Thyroid gland (tissue), 4 donors: Measurements from ENCODE around the gene IP6K3. TPM values are rescaled to one million over a fixed set of nuclear protein-coding genes. Genes with fewer than 3 reads are reported as not detected.

Experiments used
- DNase-seq, 2 donors: peaks; one replicate each; pipeline ENCODE4 v3.0.0-alpha.2; 2019
- H3K27ac ChIP-seq, 3 donors: fragments of 200-600 bp; sonication (generic); 1 replicate in 2 of 3; 2 replicates in 1 of 3; pipeline ENCODE4 v1.5.1; 2016 to 2019; ENCODE audit warnings: mild to moderate bottlenecking in 1 of 3, moderate library complexity in 1 of 3
- H3K27me3 ChIP-seq: fragments of 200-600 bp; sonication (generic); one replicate; pipeline ENCODE4 v1.5.1; 2019
- H3K36me3 ChIP-seq, 2 donors: fragments of 200-600 bp; sonication (generic); one replicate each; pipeline ENCODE4 v1.5.1; 2016 to 2019
- H3K4me1 ChIP-seq, 2 donors: fragments of 200-600 bp; sonication (generic); one replicate each; pipeline ENCODE4 v1.5.1; 2017 to 2019
- H3K4me3 ChIP-seq, 3 donors: fragments of 200-600 bp; sonication (generic); replicated peaks in 1 of 3; 1 replicate in 2 of 3; 2 replicates in 1 of 3; pipeline ENCODE4 v1.5.1; 2016; ENCODE audit warnings: mild to moderate bottlenecking in 1 of 3
- H3K9me3 ChIP-seq: fragments of 200-600 bp; sonication (generic); one replicate; pipeline ENCODE4 v1.5.1; 2017
- CTCF ChIP-seq, 6 experiments: fragments of 200-600 bp in 3 of 6; fragments of 450-650 bp in 3 of 6; sonication (generic) in 3 of 6; IDR thresholded peaks; one replicate each; pipeline ENCODE4 v1.5.1; 2016 to 2019; ENCODE audit warnings: antibody characterized with exemption in 6 of 6, mild to moderate bottlenecking in 2 of 6, inconsistent platforms in 1 of 6, moderate library complexity in 1 of 6
- POLR2A ChIP-seq, 2 donors: fragments of 450-650 bp; IDR thresholded peaks; one replicate each; pipeline ENCODE4 v1.6.1; 2017; ENCODE audit warnings: antibody characterized with exemption in 2 of 2, mild to moderate bottlenecking in 2 of 2, moderate library complexity in 1 of 2
- WGBS, 2 donors: methylation state at CpG; one replicate each; pipeline ENCODE4 v1.1.5; 2017; 5-methylcytosine and 5-hydroxymethylcytosine counted together
- intact Hi-C: fragments of 100-400 bp; cut with DNase I; formaldehyde crosslinking; loops from one replicate; pipeline ENCODE4 v1.15.1; 2023
- total RNA-seq, 4 donors: library from RNA; depleted of rRNA; stranded (reverse); fragments of >200 nt; gene quantifications; one replicate each; pipeline ENCODE4 v1.2.3, GENCODE V29; 2016

Gene IP6K3
- total RNA-seq, 4 donors from 2014 or later = 7.9 to 20.5 (median 17.1) TPM

GRCh38 chr6:33702345-33702977 lies 44.2 kb downstream of the IP6K3 start:
- intact Hi-C loops = no loop called here
- peaks cover 14 to 21% of the 10 kb centered on the region in 2 donors for H3K4me1 ChIP-seq
- no peaks in the 10 kb centered on the region for H3K9me3 ChIP-seq
- H3K4me3 ChIP-seq = no peak overlapping the region
- no peak overlapping the region for H3K27ac ChIP-seq
- peak; percentile 41 to 65 for DNase-seq
- H3K36me3 ChIP-seq = peaks cover 5 to 8% of the 10 kb centered on the region in 2 donors
- H3K27me3 ChIP-seq = no peaks in the 10 kb centered on the region
- 86 to 92% methylated on average over 1 of the region's 1 CpG for WGBS, 2 donors
- TF ChIP-seq POLR2A (IDR thresholded peaks at IDR 0.05) (no peak), CTCF (IDR thresholded peaks at IDR 0.05) (peak in 5 of 6 experiments; percentile 18 to 74 (median 42))

- Histone ChIP-seq H3K36me3 (peaks cover 12 to 17% of the 10 kb centered on the region in 2 donors), H3K27ac (peak overlapping the region in 1 of 3 donors; percentile 59), H3K4me1 (peaks cover 20 to 40% of the 10 kb centered on the region in 2 donors), H3K4me3 (no peak overlapping the region), H3K27me3 (no peaks in the 10 kb centered on the region), H3K9me3 (no peaks in the 10 kb centered on the region)
- peak; percentile 71 to 78 for DNase-seq
- WGBS, 2 donors = 49 to 54% methylated on average over 10 of the region's 10 CpGs
- TF ChIP-seq CTCF (IDR thresholded peaks at IDR 0.05) (peak; percentile 19 to 66 (median 58)), POLR2A (IDR thresholded peaks at IDR 0.05) (no peak)
- intact Hi-C loops = loop anchor here (2.0 kb wide), 1 partner anchor 116 kb away; no protein-coding TSS in a partner anchor
Measured at GRCh38 chr6:33700391-33701050, 46.2 kb downstream of the IP6K3 start.

- Histone ChIP-seq H3K27me3 (no peaks in the 10 kb centered on the region), H3K9me3 (no peaks in the 10 kb centered on the region), H3K4me3 (no peak overlapping the region), H3K4me1 (peaks cover 20 to 48% of the 10 kb centered on the region in 2 donors), H3K36me3 (peaks cover 16 to 24% of the 10 kb centered on the region in 2 donors), H3K27ac (peak overlapping the region in 1 of 3 donors; percentile 59)
- no peak for DNase-seq
- intact Hi-C loops = loop anchor here (2.0 kb wide), 1 partner anchor 115 kb away; no protein-coding TSS in a partner anchor
- WGBS, 2 donors = 82 to 85% methylated on average over 5 of the region's 5 CpGs
- TF ChIP-seq CTCF (IDR thresholded peaks at IDR 0.05) (no peak), POLR2A (IDR thresholded peaks at IDR 0.05) (no peak)
Measured at GRCh38 chr6:33699739-33700138, 47.0 kb downstream of the IP6K3 start.

- Histone ChIP-seq H3K9me3 (no peaks in the 10 kb centered on the region), H3K27ac (peak overlapping the region in 1 of 3 donors; percentile 59), H3K4me1 (peaks cover 20 to 52% of the 10 kb centered on the region in 2 donors), H3K36me3 (peaks cover 19 to 27% of the 10 kb centered on the region in 2 donors), H3K4me3 (no peak overlapping the region), H3K27me3 (no peaks in the 10 kb centered on the region)
- no peak for TF ChIP-seq CTCF (IDR thresholded peaks at IDR 0.05)
- no peak for TF ChIP-seq POLR2A (IDR thresholded peaks at IDR 0.05)
- peak; percentile 25 to 28 for DNase-seq
- intact Hi-C loops = no loop called here
- 63 to 67% methylated on average over 8 of the region's 8 CpGs for WGBS, 2 donors
Measured at GRCh38 chr6:33699131-33699530, 47.6 kb downstream of the IP6K3 start.

- H3K36me3 ChIP-seq = peaks cover 24 to 32% of the 10 kb centered on the region in 2 donors
- peak overlapping the region in 1 of 3 donors; percentile 59 for H3K27ac ChIP-seq
- H3K9me3 ChIP-seq = no peaks in the 10 kb centered on the region
- 91 to 92% methylated on average over 10 of the region's 10 CpGs for WGBS, 2 donors
- no peaks in the 10 kb centered on the region for H3K27me3 ChIP-seq
- peaks cover 20 to 56% of the 10 kb centered on the region in 2 donors for H3K4me1 ChIP-seq
- TF ChIP-seq CTCF (IDR thresholded peaks at IDR 0.05) (no peak), POLR2A (IDR thresholded peaks at IDR 0.05) (no peak)
- DNase-seq = no peak
- intact Hi-C loops = no loop called here
- no peak overlapping the region for H3K4me3 ChIP-seq
Measured at GRCh38 chr6:33698494-33698893, 48.2 kb downstream of the IP6K3 start.
